HG03558 (cell line): ENCODE measurements around the gene CASQ2.

Source experiments
- ATAC-seq: cut with Tn5 transposase; IDR thresholded peaks from one replicate; pipeline ENCODE4 v1.9.1; 2021; ENCODE audit warnings: moderate number of reproducible peaks; ENCODE audit not compliant: unreplicated experiment; ENCODE audit errors: extremely low read depth

CASQ2 gene

DNA sequence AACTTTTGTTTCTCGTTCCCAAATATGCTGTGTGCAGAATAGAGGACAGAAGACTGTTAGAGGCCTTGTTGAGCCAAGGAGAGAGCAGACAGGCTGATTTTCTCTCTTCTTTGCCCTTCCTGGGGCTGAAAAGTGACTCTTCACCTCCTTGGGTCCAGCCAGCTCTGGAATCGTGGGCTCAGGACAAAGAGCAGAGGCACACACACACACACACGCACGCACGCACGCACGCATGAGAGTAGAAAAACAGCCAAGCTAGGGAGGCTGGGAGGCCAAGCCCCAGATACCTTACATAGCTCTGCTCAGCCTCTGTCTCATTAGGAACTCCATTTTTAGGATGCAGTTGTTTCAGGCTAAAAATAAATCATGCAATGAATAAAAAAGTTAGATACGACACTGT is at the start of gene CASQ2:
Gene CASQ2, minus strand, starts transcription at position 166 of the 400 bp plus-strand sequence. CDS start 173 bp downstream, outside the sequence.
- ATAC-seq: no peak

DNA sequence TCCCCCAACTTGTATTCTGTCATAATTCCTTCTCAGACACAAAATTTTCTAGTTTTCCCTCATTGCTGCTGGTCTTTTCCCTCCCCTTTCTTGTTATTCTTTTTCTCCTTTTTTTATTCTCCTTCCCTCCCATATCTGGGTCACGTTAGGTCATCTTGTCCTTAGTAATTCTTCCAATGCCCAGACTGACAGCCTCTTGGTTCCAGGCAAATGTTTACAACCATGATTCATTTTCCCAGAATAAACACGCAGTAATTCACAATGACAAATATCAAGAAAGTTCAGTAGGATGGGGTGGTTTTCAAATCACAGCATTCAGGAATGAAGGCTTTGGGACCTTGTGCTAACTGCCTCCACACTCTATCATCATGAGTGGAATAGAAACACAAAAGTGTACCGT is 47.2 kb upstream of the CASQ2 start:
- ATAC-seq: no peak

DNA sequence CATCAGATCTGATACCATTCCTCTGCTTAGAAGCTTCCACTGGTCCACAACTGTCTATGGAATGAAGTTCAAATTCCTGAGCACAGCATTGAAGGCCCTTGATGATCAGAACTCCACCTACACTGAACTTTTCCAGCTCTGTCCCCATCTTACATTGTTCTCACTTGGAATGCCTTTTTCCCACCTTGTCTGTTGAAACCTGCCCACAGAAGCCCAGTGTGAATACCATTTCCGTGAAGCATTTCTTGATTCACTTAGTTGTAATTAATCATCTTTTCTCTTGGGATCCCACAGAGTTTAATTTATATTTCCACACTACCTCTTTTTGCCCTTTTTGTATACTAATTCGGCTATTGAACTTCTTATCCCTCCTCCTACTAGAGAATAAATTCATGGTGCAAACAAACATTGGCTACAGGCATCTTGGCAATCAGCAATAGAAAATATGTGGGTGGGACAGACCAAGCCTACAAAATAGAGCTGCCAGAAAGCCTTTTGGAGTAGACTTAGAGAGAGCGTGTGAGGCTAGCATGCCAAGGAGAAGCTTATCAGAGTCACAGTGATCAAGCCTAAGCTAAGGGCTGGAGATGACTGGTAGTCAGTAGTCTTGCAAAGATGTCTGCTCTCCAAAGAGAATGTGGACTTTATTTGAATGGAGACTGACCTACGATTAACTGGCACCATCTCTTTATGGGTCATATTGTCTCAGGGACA is 46.3 kb upstream of the CASQ2 start:
- ATAC-seq: no peak

DNA sequence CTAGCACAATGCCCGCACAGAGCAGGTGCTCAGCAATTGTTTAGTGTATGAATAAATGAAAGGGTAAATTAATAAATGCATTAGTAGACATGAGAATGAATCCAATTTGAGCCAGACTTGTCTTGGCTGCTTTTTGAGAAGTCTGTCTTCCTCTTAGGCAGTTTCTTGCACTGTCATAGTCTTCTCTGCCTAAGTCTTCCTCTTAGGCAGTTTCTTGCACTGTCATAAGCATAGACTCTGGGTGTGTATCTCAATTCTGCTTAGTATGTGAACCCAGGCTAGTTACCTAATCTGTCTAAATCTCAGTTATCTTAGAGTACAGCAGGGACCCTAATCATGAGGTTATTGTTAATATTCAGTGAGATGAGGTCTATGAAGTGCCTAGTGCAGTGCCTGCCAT is 45.2 kb upstream of the CASQ2 start:
- no peak for ATAC-seq

DNA sequence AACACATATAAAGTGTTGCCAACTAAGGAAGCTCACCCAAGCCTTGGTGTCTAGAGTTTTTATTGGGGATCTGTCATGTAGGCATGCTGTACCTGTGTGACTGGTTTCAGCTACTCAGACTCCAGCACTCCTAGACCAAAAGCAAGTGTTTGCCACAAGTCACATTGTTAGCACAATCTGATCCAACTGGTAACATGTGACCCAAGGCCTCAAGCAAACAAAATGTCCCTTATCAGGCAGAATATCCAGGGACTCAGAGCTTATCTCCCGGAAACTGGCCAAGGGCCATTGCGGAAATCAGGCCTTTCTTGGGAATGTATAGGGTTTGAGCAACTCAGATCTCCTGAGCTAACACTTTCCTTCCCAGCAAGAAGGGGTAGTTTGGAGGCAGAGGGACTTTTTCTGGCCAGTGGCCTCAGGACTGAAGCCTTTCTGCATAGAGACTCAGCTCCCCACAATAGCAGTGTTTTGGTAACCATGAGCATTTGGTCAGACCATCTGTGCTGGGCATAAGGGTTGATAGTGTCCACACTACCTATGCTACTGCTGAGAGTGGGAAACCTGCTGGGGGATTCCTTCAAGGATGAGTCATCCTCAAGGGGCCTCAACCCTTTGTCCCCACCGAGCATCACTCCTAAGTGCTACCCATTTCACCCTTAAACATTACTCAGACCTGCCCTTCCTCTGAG is 42.8 kb upstream of the CASQ2 start:
- ATAC-seq: no peak

- no peak for ATAC-seq
Observed at GRCh38 chr1:115810609-115811008, 42.1 kb upstream of the CASQ2 start.

DNA sequence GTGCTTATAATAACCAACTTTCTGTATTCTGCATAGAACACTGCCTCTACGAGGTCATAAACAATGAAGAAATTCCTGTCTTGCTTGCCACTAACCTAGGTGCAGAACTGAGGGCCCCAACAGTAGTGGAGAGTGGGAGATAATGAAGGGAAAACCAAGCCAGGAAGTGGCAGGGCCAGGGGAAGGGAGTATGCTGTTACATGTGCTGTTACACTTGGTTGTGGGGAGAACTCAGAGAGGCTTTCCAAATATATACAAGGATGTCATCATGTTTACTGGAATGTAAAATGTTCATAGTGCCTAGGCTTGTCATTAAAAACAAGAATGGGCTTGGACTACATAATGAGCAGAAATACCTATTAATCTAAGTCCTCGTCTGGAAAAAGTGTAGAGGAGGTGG is 41.3 kb upstream of the CASQ2 start:
- no peak for ATAC-seq

DNA sequence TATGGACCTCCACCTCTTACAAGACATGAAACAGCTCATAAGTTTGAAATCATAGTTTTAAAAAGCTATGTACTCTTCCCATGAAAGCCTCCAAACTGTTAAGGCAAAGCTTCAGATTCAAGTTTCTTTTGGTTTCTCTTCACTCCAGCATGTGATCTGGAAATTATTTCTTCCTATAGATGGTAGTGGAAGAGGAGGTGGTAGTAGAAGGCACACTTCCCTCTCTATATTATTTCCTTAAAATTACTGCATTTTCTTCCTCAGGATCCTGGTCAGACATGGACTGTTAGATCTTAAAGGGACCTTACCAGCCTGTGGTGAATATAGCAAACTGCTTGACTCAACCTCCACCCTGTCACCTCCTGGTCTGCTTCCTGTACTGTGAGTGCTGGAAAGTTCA is 40.6 kb upstream of the CASQ2 start:
- ATAC-seq: no peak

- no peak for ATAC-seq
Observed at GRCh38 chr1:115807723-115808122, 39.2 kb upstream of the CASQ2 start.

- no peak for ATAC-seq
Observed at GRCh38 chr1:115805597-115805996, 37.1 kb upstream of the CASQ2 start.

GRCh38 chr1:115802416-115802815 is 33.9 kb upstream of the CASQ2 start:
- no peak for ATAC-seq

DNA sequence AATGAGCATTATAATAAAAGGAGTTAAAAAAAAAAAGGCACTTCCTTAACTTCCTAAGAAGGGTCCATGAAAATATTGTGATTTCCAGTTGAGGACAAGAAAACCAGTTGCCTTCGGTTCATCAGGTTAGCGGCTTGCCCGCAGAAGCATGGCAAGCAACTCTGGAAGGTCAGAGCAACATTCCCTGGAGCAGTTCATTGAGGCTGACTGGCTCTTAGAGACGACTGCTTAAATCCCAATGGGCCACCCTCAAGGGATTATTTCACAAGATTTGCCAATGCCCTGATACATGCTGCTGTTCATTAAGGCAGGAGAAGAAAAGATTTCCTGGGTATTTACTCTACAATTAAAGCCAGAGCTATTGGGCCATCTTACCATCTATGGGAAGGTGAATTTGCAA is 29.0 kb upstream of the CASQ2 start:
- ATAC-seq: no peak

- ATAC-seq: no peak
Observed at GRCh38 chr1:115796897-115797296, 28.4 kb upstream of the CASQ2 start.

- no peak for ATAC-seq
Observed at GRCh38 chr1:115796036-115796435, 27.5 kb upstream of the CASQ2 start.

- no peak for ATAC-seq
Observed at GRCh38 chr1:115794976-115795639, 26.6 kb upstream of the CASQ2 start.

DNA sequence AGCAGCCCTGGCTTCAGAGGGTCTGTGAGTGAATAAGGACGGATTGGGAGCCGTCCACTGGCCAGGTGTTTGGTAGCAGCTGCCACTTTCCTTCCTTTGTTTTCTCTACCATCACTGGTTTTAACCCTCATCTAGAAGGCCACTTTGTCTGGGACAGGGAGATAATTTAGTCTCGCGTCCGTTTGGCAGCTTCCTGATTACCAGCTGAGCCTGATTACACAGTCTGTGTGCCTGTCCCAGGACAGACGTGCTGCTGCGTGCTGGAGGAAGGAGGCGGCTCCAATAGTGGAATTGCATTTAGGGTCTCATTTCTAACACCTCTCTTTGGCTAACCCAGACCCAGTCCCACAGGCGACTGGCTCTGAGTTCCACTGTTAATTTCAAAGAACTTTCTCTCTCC is 24.6 kb upstream of the CASQ2 start:
- no peak for ATAC-seq

DNA sequence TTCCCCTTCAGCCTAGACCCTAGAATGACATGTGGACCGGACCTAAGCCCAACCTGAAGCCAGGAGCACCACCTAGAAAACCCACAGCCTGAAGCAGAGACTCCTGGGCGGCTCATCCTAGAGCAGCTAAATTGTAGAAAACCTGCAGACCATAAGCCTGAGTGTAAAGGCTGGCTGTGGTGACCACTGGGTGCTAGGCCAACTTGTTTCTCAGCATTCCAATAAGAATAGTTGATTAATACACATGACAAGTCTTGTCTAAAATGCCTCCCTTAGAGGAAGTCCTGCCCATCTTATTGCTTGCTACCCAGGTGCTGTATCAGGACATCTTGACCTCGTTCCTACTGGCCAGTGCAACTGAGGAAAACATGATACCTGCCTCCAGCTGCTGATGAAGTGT is 23.3 kb upstream of the CASQ2 start:
- ATAC-seq: no peak

- ATAC-seq: no peak
Observed at GRCh38 chr1:115790846-115791245, 22.3 kb upstream of the CASQ2 start.

- no peak for ATAC-seq
Observed at GRCh38 chr1:115790356-115790755, 21.8 kb upstream of the CASQ2 start.

DNA sequence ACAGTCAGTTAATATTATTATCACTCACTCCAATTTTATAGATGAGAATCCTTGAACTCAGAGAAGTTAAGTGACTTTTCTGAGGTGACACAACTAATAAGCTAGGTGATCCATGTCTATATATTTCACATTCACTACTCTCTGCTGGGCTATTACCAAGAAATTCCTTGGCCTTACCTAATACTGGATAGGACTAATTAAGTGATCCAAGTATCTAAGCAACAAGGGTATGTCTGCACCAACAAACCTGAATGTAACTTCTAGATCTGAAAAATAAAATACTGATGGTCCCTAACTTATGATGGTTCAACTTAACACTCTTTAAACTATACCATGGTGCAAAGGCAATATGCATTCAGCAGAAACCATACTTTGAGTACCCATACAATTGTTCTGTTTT is 14.8 kb upstream of the CASQ2 start:
- no peak for ATAC-seq

DNA sequence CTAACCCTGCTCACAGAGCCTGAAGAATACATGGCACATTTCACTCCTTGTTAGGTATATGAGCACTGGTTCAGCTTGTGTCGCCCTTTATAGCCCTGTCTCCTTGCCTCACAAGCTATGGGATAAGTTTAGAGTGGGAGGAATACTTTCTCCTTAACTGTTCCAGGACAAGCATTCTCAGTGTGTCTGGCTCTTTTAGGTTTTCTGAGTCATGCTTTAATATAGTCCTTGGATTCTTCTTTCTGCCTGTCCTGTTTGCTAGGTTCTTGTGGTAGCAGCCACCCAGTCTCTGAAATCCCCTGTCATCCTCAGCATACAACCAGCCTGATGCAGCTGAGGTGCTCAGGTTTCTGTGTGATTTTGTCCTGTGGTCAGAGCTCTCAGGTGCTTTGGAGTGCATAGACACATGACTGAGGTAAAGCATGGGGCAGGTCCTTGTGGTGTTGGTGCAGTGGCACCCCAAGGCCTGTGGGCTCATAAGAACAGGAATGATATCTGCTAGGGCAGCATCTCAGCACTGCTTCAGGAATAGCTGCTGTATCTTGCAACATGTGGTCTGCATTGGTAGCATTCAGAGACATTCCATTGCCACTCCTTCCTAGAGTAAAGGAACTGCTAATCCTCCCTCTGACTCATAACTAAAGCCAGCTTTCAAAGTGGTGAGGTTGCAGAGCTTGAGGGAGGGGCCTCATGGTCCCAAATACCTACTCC is 14.2 kb upstream of the CASQ2 start:
- ATAC-seq: no peak
